H1 (cell line): ENCODE measurements around the gene CPLX1. TPM values are rescaled to one million over a fixed set of nuclear protein-coding genes. Genes with fewer than 3 reads are reported as not detected.

Source experiments
- CTCF ChIA-PET: fragments of 300-600 bp; sonication (Branson Sonifier 250); formaldehyde crosslinking; loops from one replicate; lab custom pipeline; 2021; ENCODE audit not compliant: partially characterized antibody; lab: Charles Lee
- POLR2A ChIA-PET: fragments of 300-600 bp; sonication (Branson Sonifier 250); formaldehyde crosslinking; loops from one replicate; lab custom pipeline; 2021; ENCODE audit warnings: inconsistent platforms; ENCODE audit not compliant: partially characterized antibody; lab: Charles Lee
- DNase-seq, 2 experiments: peaks; one replicate each; pipeline versions ENCODE4 v3.0.0 to v3.0.0-alpha.2; 2010 to 2022; ENCODE audit warnings: low spot score in 2 of 2, low read depth in 1 of 2, mixed read lengths in 1 of 2
- FAIRE-seq: peaks from 2 replicates; lab custom pipeline; 2011; peaks lifted over from hg19 to GRCh38; lab: Jason Lieb, UNC
- H2AFZ ChIP-seq: 2 replicates; pipeline ENCODE4 v1.8.1; 2012; ENCODE audit warnings: low read length, inconsistent platforms
- H2AK5ac ChIP-seq: 2 replicates; pipeline ENCODE4 v1.6.1; 2013; ENCODE audit warnings: low read depth, low read length
- H2BK120ac ChIP-seq: replicated peaks from 2 replicates; pipeline ENCODE3; 2013; ENCODE audit warnings: low read depth, low read length, inconsistent platforms
- H2BK12ac ChIP-seq: 2 replicates; pipeline ENCODE4 v1.6.1; 2013; ENCODE audit warnings: low read depth, low read length
- H2BK15ac ChIP-seq: 2 replicates; pipeline ENCODE4 v1.6.1; 2013; ENCODE audit warnings: low read length
- H2BK20ac ChIP-seq: 2 replicates; pipeline ENCODE4 v1.6.1; 2013; ENCODE audit warnings: low read length
- H2BK5ac ChIP-seq: 2 replicates; pipeline ENCODE4 v1.6.1; 2013; ENCODE audit warnings: low read depth, low read length
- H3K14ac ChIP-seq: 2 replicates; pipeline ENCODE4 v1.6.1; 2013; ENCODE audit warnings: inconsistent platforms; ENCODE audit not compliant: insufficient read length
- H3K18ac ChIP-seq: 2 replicates; pipeline ENCODE4 v1.6.1; 2013; ENCODE audit warnings: low read length; ENCODE audit errors: extremely low read depth
- H3K23ac ChIP-seq: 2 replicates; pipeline ENCODE4 v1.6.1; 2013; ENCODE audit warnings: inconsistent platforms; ENCODE audit not compliant: insufficient read length
- H3K23me2 ChIP-seq: 2 replicates; pipeline ENCODE4 v1.6.1; 2013; ENCODE audit warnings: low read depth, low read length
- H3K27ac ChIP-seq: 2 replicates; pipeline ENCODE4 v1.6.1; 2011; ENCODE audit warnings: low read depth, low read length, inconsistent platforms
- H3K27me3 ChIP-seq, 4 experiments: replicated peaks in 1 of 4; 1 replicate in 1 of 4; 2 replicates in 3 of 4; pipeline versions ENCODE4 v1.6.1 to v1.8.1; 2011 to 2013; ENCODE audit warnings: low read length in 3 of 4, mild to moderate bottlenecking in 3 of 4, inconsistent platforms in 2 of 4, mixed read lengths in 2 of 4, moderate library complexity in 1 of 4; ENCODE audit not compliant: control insufficient read depth in 3 of 4, insufficient read depth in 3 of 4; ENCODE audit errors: extremely low read depth in 1 of 4
- H3K36me3 ChIP-seq, 4 experiments: 2 replicates each; pipeline versions ENCODE4 v1.6.1 to v1.8.1; 2011 to 2013; ENCODE audit warnings: mild to moderate bottlenecking in 4 of 4, low read length in 3 of 4, moderate library complexity in 2 of 4, control low read depth in 1 of 4, inconsistent platforms in 1 of 4; ENCODE audit not compliant: insufficient read depth in 4 of 4, control insufficient read depth in 2 of 4
- H3K4ac ChIP-seq: replicated peaks from 2 replicates; pipeline ENCODE3; 2013; ENCODE audit warnings: low read length, low read depth, mixed read lengths, inconsistent platforms; ENCODE audit not compliant: insufficient read length
- H3K4me1 ChIP-seq, 4 experiments: replicated peaks in 1 of 4; 1 replicate in 1 of 4; 2 replicates in 3 of 4; pipeline versions ENCODE4 v1.6.1 to v1.8.1; 2011 to 2013; ENCODE audit warnings: low read length in 3 of 4, inconsistent platforms in 2 of 4, mixed read lengths in 1 of 4; ENCODE audit not compliant: insufficient read depth in 4 of 4, control insufficient read depth in 3 of 4
- H3K4me2 ChIP-seq, 2 experiments: 2 replicates each; pipeline versions ENCODE4 v1.6.1 to v1.8.1; 2011 to 2013; ENCODE audit warnings: low read depth in 2 of 2, low read length in 2 of 2, control low read depth in 1 of 2, inconsistent platforms in 1 of 2, mild to moderate bottlenecking in 1 of 2; ENCODE audit not compliant: insufficient read depth in 1 of 2
- H3K4me3 ChIP-seq, 4 experiments: fragments of 200-600, 300-600 bp in 1 of 4; sonication (generic), shearing (Covaris generic), sonication (Bioruptor Twin) in 1 of 4; 2 replicates each; pipeline versions ENCODE4 v1.5.1 to v1.8.1; 2011 to 2016; ENCODE audit warnings: low read length in 4 of 4, low read depth in 3 of 4, control low read depth in 2 of 4, inconsistent platforms in 2 of 4, mild to moderate bottlenecking in 2 of 4, mixed read lengths in 1 of 4, moderate library complexity in 1 of 4; ENCODE audit not compliant: insufficient read depth in 2 of 4; ENCODE audit errors: extremely low read depth in 1 of 4
- H3K56ac ChIP-seq: replicated peaks from 2 replicates; pipeline ENCODE3; 2013; ENCODE audit warnings: low read depth, mild to moderate bottlenecking, mixed read lengths, low read length, inconsistent platforms; ENCODE audit not compliant: insufficient read length
- H3K79me1 ChIP-seq: 2 replicates; pipeline ENCODE4 v1.6.1; 2013; ENCODE audit warnings: low read depth, low read length, control low read depth
- H3K79me2 ChIP-seq, 2 experiments: 2 replicates each; pipeline versions ENCODE4 v1.6.1 to v1.8.1; 2012 to 2013; ENCODE audit warnings: low read length in 2 of 2, mild to moderate bottlenecking in 2 of 2, inconsistent platforms in 1 of 2; ENCODE audit not compliant: insufficient read depth in 2 of 2, control insufficient read depth in 1 of 2
- H3K9ac ChIP-seq, 4 experiments: replicated peaks in 1 of 4; 1 replicate in 1 of 4; 2 replicates in 3 of 4; pipeline versions ENCODE4 v1.6.1 to v1.8.1; 2011 to 2013; ENCODE audit warnings: low read depth in 3 of 4, low read length in 3 of 4, control low read depth in 2 of 4, mild to moderate bottlenecking in 2 of 4, moderate library complexity in 2 of 4, inconsistent platforms in 1 of 4; ENCODE audit errors: extremely low read depth in 1 of 4
- H3K9me3 ChIP-seq, 2 experiments: 2 replicates each; pipeline versions ENCODE4 v1.6.1 to v1.8.1; 2012 to 2013; ENCODE audit warnings: mild to moderate bottlenecking in 2 of 2, moderate library complexity in 2 of 2, control low read depth in 1 of 2, inconsistent platforms in 1 of 2, low read depth in 1 of 2, low read length in 1 of 2, mixed read lengths in 1 of 2; ENCODE audit not compliant: insufficient read depth in 2 of 2
- H4K20me1 ChIP-seq, 2 experiments: replicated peaks in 1 of 2; 2 replicates each; pipeline versions ENCODE3 to v1.8.1; 2011 to 2013; ENCODE audit warnings: inconsistent platforms in 2 of 2, low read length in 2 of 2, mild to moderate bottlenecking in 1 of 2; ENCODE audit not compliant: insufficient read depth in 2 of 2, control insufficient read depth in 1 of 2
- H4K5ac ChIP-seq: 2 replicates; pipeline ENCODE4 v1.6.1; 2013; ENCODE audit warnings: low read length, low read depth, mixed read lengths, inconsistent platforms; ENCODE audit not compliant: insufficient read length
- H4K8ac ChIP-seq: 2 replicates; pipeline ENCODE4 v1.8.0; 2013; ENCODE audit warnings: mild to moderate bottlenecking, moderate library complexity, low read length, inconsistent platforms; ENCODE audit not compliant: insufficient read depth; ENCODE audit errors: extremely low read depth
- H4K91ac ChIP-seq: replicated peaks from 2 replicates; pipeline ENCODE3; 2013; ENCODE audit warnings: low read length, mixed read lengths, inconsistent platforms; ENCODE audit not compliant: insufficient read length
- CHD1 ChIP-seq: IDR thresholded peaks from 2 replicates; pipeline ENCODE4 v1.6.1; 2012; ENCODE audit warnings: low read depth, low read length, improper control_type of control experiment
- CTBP2 ChIP-seq: IDR thresholded peaks from 2 replicates; pipeline ENCODE4 v1.7.0; 2011; ENCODE audit warnings: borderline replicate concordance, mild to moderate bottlenecking, moderate library complexity, mixed read lengths, low read length; ENCODE audit not compliant: insufficient read depth, insufficient read length
- EGR1 ChIP-seq: IDR thresholded peaks from 2 replicates; pipeline ENCODE4 v1.6.1; 2011; ENCODE audit warnings: low read depth, low read length, borderline replicate concordance
- EZH2 ChIP-seq: fragments of 200-600 bp; sonication (generic); IDR thresholded peaks from 2 replicates; pipeline ENCODE4 v1.7.1; 2012; ENCODE audit warnings: low read depth, mild to moderate bottlenecking, moderate library complexity, low read length, inconsistent platforms; ENCODE audit not compliant: severe bottlenecking
- MAFK ChIP-seq: IDR thresholded peaks from 2 replicates; pipeline ENCODE4 v1.6.1; 2012; ENCODE audit warnings: low read depth, mild to moderate bottlenecking, improper control_type of control experiment, low read length
- RAD21 ChIP-seq, 2 experiments: IDR thresholded peaks in 1 of 2; conservative IDR thresholded peaks in 1 of 2; 2 replicates each; pipeline ENCODE4 v1.6.1; 2011; ENCODE audit warnings: low read depth in 2 of 2, low read length in 2 of 2, improper control_type of control experiment in 1 of 2, inconsistent platforms in 1 of 2, mild to moderate bottlenecking in 1 of 2, moderate library complexity in 1 of 2
- RNF2 ChIP-seq: fragments of 200-900, 300-1000 bp; sonication (generic); IDR thresholded peaks from 2 replicates; pipeline ENCODE4 v1.7.1; 2016; ENCODE audit warnings: borderline replicate concordance, low read depth, mild to moderate bottlenecking, antibody characterized with exemption, low read length; ENCODE audit not compliant: poor library complexity, severe bottlenecking; ENCODE audit errors: missing control alignments
- SIN3A ChIP-seq, 2 experiments: IDR thresholded peaks in 1 of 2; conservative IDR thresholded peaks in 1 of 2; 2 replicates each; pipeline ENCODE4 v1.6.1; 2011 to 2012; ENCODE audit warnings: low read length in 2 of 2, improper control_type of control experiment in 1 of 2, low read depth in 1 of 2, mild to moderate bottlenecking in 1 of 2
- TBP ChIP-seq: IDR thresholded peaks from 2 replicates; pipeline ENCODE4 v1.6.1; 2011; ENCODE audit warnings: low read depth, low read length, improper control_type of control experiment
- USF2 ChIP-seq: IDR thresholded peaks from 2 replicates; pipeline ENCODE4 v1.6.1; 2011; ENCODE audit warnings: low read length, improper control_type of control experiment
- WGBS, 2 experiments: shearing (Covaris generic) in 1 of 2; methylation state at CpG; one replicate each; pipeline versions ENCODE4 v1.1.6 to v1.1.7; 2013 to 2015; ENCODE audit warnings: low lambda C conversion rate in 2 of 2, mixed read lengths in 2 of 2, inconsistent platforms in 1 of 2, low coverage in 1 of 2, missing lambda C conversion rate in 1 of 2; ENCODE audit not compliant: insufficient replicate concordance in 2 of 2, insufficient coverage in 1 of 2, insufficient read length in 1 of 2; ENCODE audit errors: extremely low coverage in 1 of 2, missing lambda C conversion rate in 1 of 2; 5-methylcytosine and 5-hydroxymethylcytosine counted together
- polyA plus RNA-seq, 7 experiments: library from polyadenylated mRNA; depleted of rRNA in 3 of 7; stranded (reverse) in 5 of 7; unstranded in 2 of 7; fragments of >200 nt in 5 of 7; fragments of 200-250 nt in 2 of 7; gene quantifications; 1 replicate in 5 of 7; 2 replicates in 1 of 7; 4 replicates in 1 of 7; pipeline versions ENCODE4 v1.2.1 to v1.2.3, GENCODE V29; 2011 to 2013; ENCODE audit warnings: missing spikeins in 2 of 7, mixed read lengths in 2 of 7
- total RNA-seq: library from RNA; stranded (reverse); fragmentation: NEBNext Ultra II Directional; extraction: Animal tissue kit (Norgen Biotek cat#: 25700); gene quantifications from 2 replicates; pipeline ENCODE4 v1.2.1, GENCODE V29; 2021
- TF ChIP-seq, protein P1 (sequence below): IDR thresholded peaks from 2 replicates; pipeline ENCODE4 v1.6.1; 2012; ENCODE audit warnings: inconsistent platforms

CPLX1 gene
- total and polyA plus RNA-seq, 2 of the 8 experiments (the other 6 are each of a cell fraction or from before 2014, with no cell fraction given) = 0.32 to 0.56 TPM

DNA sequence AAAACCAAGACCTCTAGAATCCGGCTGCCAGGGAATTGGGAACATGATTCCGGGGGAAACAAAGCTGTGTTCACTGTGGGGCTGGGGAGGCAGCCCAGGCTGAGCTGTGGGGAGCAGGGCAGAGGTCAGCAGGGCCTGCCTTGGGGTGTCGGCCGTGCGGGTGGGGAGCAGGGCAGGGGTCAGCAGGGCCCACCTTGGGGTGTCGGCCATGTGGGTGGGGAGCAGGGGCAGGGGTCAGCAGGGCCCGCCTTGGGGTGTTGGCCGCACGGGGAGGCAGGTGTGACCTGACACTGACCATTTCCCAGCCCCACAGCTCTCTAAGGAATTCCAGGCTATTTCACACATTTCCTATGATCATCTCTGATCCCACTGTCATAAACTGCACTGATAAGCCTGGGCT lies 45.6 kb upstream of the CPLX1 start:
- POLR2A ChIA-PET = interaction anchor here (1.0 kb wide), 2 partner anchors 141 to 486 kb away, joined by 3 read pairs; no protein-coding TSS in a partner anchor
- no peak overlapping the region for H2BK120ac ChIP-seq
- no peak overlapping the region for H3K18ac ChIP-seq
- H4K91ac ChIP-seq = no peak overlapping the region
- H4K8ac ChIP-seq = no peak overlapping the region
- H3K56ac ChIP-seq = no peak overlapping the region
- H3K27ac ChIP-seq = no peak overlapping the region
- H4K20me1 ChIP-seq = peaks cover 1 to 15% of the 10 kb centered on the region in 2 experiments
- DNase-seq (no peak), FAIRE-seq (no peak)
- WGBS, 2 experiments = 94% methylated on average over 8 of the region's 9 CpGs; no CpG with 5 or more reads in 1 of the 2 experiments
- H3K9me3 ChIP-seq = peaks cover 0 to 8% of the 10 kb centered on the region in 2 experiments; a peak in 1 of 4 replicates
- no peak overlapping the region for H2BK12ac ChIP-seq
- no peak overlapping the region for H3K14ac ChIP-seq
- no peak overlapping the region for H2AFZ ChIP-seq
- no peak overlapping the region for H3K23ac ChIP-seq
- no peak overlapping the region for H3K4me2 ChIP-seq
- no peaks in the 10 kb centered on the region for H3K27me3 ChIP-seq
- peaks cover 3% of the 10 kb centered on the region for H3K79me1 ChIP-seq
- no peak overlapping the region for H2AK5ac ChIP-seq
- no peak overlapping the region for H4K5ac ChIP-seq
- no peak overlapping the region for H2BK20ac ChIP-seq
- H3K36me3 ChIP-seq = peaks cover 0 to 37% (median 21%) of the 10 kb centered on the region in 4 experiments; a peak in 4 of 8 replicates
- no peaks in the 10 kb centered on the region for H3K4me1 ChIP-seq
- no peak overlapping the region for H2BK5ac ChIP-seq
- H3K4me3 ChIP-seq = no peak overlapping the region
- no peak overlapping the region for H2BK15ac ChIP-seq
- no peak overlapping the region for H3K9ac ChIP-seq
- CTCF ChIA-PET = interaction anchor here (0.9 to 2.1 kb wide), 9 partner anchors 10 to 822 kb away, joined by 3 to 6 read pairs (median 3); no protein-coding TSS in a partner anchor
- H3K79me2 ChIP-seq = no peaks in the 10 kb centered on the region
- no peak overlapping the region for H3K4ac ChIP-seq
- peaks cover 3% of the 10 kb centered on the region; the same call in 1 of the 2 replicates for H3K23me2 ChIP-seq
- TF ChIP-seq CTBP2 (no peak), MAFK (no peak), CHD1 (no peak), USF2 (no peak), RAD21 (IDR thresholded peaks at IDR 0.05 in 1 of 2, conservative IDR thresholded peaks at IDR 0.05 in 1 of 2; ENCODE audit: low read depth in 2 of 2, low read length in 2 of 2) (no peak), EZH2 (no peak), RNF2 (no peak), TBP (no peak), SIN3A (conservative IDR thresholded peaks at IDR 0.05 in 1 of 2, IDR thresholded peaks at IDR 0.05 in 1 of 2; ENCODE audit: low read depth in 1 of 2, low read length in 2 of 2) (no peak), EGR1 (no peak)
- TF ChIP-seq, protein P1, sequence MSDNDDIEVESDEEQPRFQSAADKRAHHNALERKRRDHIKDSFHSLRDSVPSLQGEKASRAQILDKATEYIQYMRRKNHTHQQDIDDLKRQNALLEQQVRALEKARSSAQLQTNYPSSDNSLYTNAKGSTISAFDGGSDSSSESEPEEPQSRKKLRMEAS = no peak
